Choroid plexus epithelial cell (primary cell): ENCODE results near the gene CTNNA3.

Experiments used
- DNase-seq: peaks from one replicate; pipeline ENCODE4 v3.0.0-alpha.2; 2010; ENCODE audit warnings: low read depth
- H3K4me3 ChIP-seq: 2 replicates; pipeline ENCODE4 v1.5.1; 2011; ENCODE audit warnings: low read depth, mild to moderate bottlenecking, control low read depth, low read length, moderate library complexity
- CTCF ChIP-seq: conservative IDR thresholded peaks from 2 replicates; pipeline ENCODE4 v1.5.1; 2011; ENCODE audit warnings: low read depth, mild to moderate bottlenecking, control low read depth, inconsistent platforms, low read length, moderate library complexity

Gene CTNNA3

GRCh38 chr10:65943451-65943850 lies 1752.5 kb downstream of the CTNNA3 start:
- DNase-seq = no peak
- no peak for TF ChIP-seq CTCF
- H3K4me3 ChIP-seq = no peak overlapping the region

GRCh38 chr10:65940816-65941662 lies 1755.0 kb downstream of the CTNNA3 start:
- no peak for TF ChIP-seq CTCF
- H3K4me3 ChIP-seq = no peak overlapping the region
- no peak for DNase-seq

GRCh38 chr10:65940105-65940504 lies 1755.9 kb downstream of the CTNNA3 start:
- H3K4me3 ChIP-seq = no peak overlapping the region
- DNase-seq = no peak
- no peak for TF ChIP-seq CTCF

- no peak for TF ChIP-seq CTCF
- no peak overlapping the region for H3K4me3 ChIP-seq
- no peak for DNase-seq
Measured at GRCh38 chr10:65931291-65932070, 1764.5 kb downstream of the CTNNA3 start.

- TF ChIP-seq CTCF = no peak
- no peak for DNase-seq
- no peak overlapping the region for H3K4me3 ChIP-seq
Measured at GRCh38 chr10:65911151-65911835, 1784.7 kb downstream of the CTNNA3 start.

GRCh38 chr10:65910209-65910608 lies 1785.8 kb downstream of the CTNNA3 start:
- no peak overlapping the region for H3K4me3 ChIP-seq
- no peak for TF ChIP-seq CTCF
- DNase-seq = no peak
